Gastroesophageal sphincter (tissue), 3 donors: ENCODE results near the gene PDE6A.

Experiments used
- EP300 ChIP-seq: sonication (generic); formaldehyde crosslinking; IDR thresholded peaks from one replicate; pipeline ENCODE4 v1.6.1; 2017; ENCODE audit warnings: antibody characterized with exemption, mild to moderate bottlenecking
- POLR2A ChIP-seq, 2 donors: fragments of 450-650 bp; IDR thresholded peaks; one replicate each; pipeline ENCODE4 v1.6.1; 2017; ENCODE audit warnings: antibody characterized with exemption in 2 of 2, mild to moderate bottlenecking in 2 of 2, moderate library complexity in 1 of 2
- POLR2AphosphoS5 ChIP-seq: sonication (generic); formaldehyde crosslinking; IDR thresholded peaks from one replicate; pipeline ENCODE4 v1.6.1; 2017; ENCODE audit warnings: antibody characterized with exemption
- TF ChIP-seq, protein P1 (sequence below), 4 experiments: fragments of 200-600 bp in 2 of 4; fragments of 450-650 bp in 2 of 4; sonication (generic) in 1 of 4; IDR thresholded peaks; one replicate each; pipeline ENCODE4 v1.5.1; 2017 to 2019; ENCODE audit warnings: antibody characterized with exemption in 4 of 4, mild to moderate bottlenecking in 2 of 4, moderate library complexity in 2 of 4

DNA sequence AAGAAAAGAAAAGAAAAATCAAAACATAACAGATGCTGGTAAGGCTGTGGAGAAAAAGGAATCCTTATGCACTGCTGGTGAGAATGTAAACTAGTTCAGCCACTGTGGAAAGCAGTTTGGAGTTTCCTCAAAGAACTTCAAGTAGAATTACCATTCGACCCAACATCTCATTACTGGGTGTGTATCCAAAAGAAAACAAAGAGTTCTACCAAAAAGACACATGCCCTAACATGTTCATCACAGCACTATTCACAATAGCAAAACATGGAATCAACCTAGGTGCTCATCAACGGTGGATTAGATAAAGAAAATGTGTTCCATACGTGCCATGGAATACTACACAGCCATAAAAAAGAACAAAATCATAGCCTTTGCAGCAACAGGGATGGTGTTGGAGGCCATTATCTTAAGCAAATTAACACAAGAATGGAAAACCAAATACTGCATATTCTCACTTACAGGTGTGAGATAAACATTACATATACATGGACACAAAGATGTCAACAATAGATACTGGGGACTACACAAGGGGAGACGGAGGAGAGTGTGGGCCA lies 63.4 kb downstream of the PDE6A start:
- TF ChIP-seq POLR2A (IDR thresholded peaks at IDR 0.05), result no peak
- TF ChIP-seq POLR2AphosphoS5, result no peak
- TF ChIP-seq, protein P1, sequence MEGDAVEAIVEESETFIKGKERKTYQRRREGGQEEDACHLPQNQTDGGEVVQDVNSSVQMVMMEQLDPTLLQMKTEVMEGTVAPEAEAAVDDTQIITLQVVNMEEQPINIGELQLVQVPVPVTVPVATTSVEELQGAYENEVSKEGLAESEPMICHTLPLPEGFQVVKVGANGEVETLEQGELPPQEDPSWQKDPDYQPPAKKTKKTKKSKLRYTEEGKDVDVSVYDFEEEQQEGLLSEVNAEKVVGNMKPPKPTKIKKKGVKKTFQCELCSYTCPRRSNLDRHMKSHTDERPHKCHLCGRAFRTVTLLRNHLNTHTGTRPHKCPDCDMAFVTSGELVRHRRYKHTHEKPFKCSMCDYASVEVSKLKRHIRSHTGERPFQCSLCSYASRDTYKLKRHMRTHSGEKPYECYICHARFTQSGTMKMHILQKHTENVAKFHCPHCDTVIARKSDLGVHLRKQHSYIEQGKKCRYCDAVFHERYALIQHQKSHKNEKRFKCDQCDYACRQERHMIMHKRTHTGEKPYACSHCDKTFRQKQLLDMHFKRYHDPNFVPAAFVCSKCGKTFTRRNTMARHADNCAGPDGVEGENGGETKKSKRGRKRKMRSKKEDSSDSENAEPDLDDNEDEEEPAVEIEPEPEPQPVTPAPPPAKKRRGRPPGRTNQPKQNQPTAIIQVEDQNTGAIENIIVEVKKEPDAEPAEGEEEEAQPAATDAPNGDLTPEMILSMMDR (IDR thresholded peaks at IDR 0.05), result no peak
- no peak for TF ChIP-seq EP300
